ENCODE results near the gene DTNBP1.
A peak's percentile ranks its signal among the peaks of the same experiment; 100 is the strongest.

GRCh38 chr6:15662326-15663129 lies at the start of gene DTNBP1:
- TF ChIP-seq CTCF (tag by site-specific recombination; IDR thresholded peaks at IDR 0.05) (peak; percentile 65; the same call in 1 of the 2 replicates), YY1 (tag by site-specific recombination; IDR thresholded peaks at IDR 0.05) (0 out of 2 replicates have a peak, but pooled peaks have one; percentile 14), MYNN (tag by site-specific recombination; IDR thresholded peaks at IDR 0.05; ENCODE audit: borderline replicate concordance) (no peak), ZNF362 (tag by site-specific recombination; IDR thresholded peaks at IDR 0.05) (no peak), ZBTB7A (tag by site-specific recombination; IDR thresholded peaks at IDR 0.05; ENCODE audit: low read depth) (0 out of 2 replicates have a peak, but pooled peaks have one; percentile 40), ZNF24 (tag by site-specific recombination; IDR thresholded peaks at IDR 0.05) (peak; percentile 65; the same call in 1 of the 2 replicates), SP2 (tag by site-specific recombination; IDR thresholded peaks at IDR 0.05) (peak; percentile 44)
- TF ChIP-seq, protein P1, sequence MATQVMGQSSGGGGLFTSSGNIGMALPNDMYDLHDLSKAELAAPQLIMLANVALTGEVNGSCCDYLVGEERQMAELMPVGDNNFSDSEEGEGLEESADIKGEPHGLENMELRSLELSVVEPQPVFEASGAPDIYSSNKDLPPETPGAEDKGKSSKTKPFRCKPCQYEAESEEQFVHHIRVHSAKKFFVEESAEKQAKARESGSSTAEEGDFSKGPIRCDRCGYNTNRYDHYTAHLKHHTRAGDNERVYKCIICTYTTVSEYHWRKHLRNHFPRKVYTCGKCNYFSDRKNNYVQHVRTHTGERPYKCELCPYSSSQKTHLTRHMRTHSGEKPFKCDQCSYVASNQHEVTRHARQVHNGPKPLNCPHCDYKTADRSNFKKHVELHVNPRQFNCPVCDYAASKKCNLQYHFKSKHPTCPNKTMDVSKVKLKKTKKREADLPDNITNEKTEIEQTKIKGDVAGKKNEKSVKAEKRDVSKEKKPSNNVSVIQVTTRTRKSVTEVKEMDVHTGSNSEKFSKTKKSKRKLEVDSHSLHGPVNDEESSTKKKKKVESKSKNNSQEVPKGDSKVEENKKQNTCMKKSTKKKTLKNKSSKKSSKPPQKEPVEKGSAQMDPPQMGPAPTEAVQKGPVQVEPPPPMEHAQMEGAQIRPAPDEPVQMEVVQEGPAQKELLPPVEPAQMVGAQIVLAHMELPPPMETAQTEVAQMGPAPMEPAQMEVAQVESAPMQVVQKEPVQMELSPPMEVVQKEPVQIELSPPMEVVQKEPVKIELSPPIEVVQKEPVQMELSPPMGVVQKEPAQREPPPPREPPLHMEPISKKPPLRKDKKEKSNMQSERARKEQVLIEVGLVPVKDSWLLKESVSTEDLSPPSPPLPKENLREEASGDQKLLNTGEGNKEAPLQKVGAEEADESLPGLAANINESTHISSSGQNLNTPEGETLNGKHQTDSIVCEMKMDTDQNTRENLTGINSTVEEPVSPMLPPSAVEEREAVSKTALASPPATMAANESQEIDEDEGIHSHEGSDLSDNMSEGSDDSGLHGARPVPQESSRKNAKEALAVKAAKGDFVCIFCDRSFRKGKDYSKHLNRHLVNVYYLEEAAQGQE (tag by site-specific recombination; IDR thresholded peaks at IDR 0.05), result no peak

Data from HEK293 (cell line).